ENCODE data around the gene CLEC16A.

- TF ChIP-seq CTCF (IDR thresholded peaks at IDR 0.05) (no peak), POLR2A (IDR thresholded peaks at IDR 0.05) (no peak)
Measured at GRCh38 chr16:11051879-11052808, 107.8 kb downstream of the CLEC16A start.
